ENCODE data around the gene ICE1.
"Not testable (repeated sequence)": the region's sequence is repeated elsewhere in the genome, so short reads cannot be mapped to it uniquely, and the experiment has no call there.

Gene ICE1

GRCh38 chr5:5492087-5492933 lies 69.8 kb downstream of the ICE1 start:
- peak; percentile 14 to 44 for DNase-seq

DNA sequence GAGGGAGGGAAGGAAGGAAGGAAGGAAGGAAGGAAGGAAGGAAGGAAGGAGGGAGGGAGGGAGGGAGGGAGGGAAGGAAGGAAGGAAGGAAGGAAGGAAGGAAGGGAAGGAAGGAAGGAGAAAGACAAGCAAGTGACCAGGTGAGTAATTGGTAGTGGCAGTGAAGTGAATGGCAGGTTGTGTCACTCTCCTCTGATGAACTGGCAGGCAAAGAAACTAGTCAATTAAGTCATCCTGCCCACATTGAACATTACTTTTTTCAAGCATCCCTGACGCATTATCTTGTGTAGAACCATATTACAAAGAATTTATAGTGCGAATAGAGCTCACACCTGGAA lies 70.4 kb downstream of the ICE1 start:
- DNase-seq = not testable (repeated sequence)

DNA sequence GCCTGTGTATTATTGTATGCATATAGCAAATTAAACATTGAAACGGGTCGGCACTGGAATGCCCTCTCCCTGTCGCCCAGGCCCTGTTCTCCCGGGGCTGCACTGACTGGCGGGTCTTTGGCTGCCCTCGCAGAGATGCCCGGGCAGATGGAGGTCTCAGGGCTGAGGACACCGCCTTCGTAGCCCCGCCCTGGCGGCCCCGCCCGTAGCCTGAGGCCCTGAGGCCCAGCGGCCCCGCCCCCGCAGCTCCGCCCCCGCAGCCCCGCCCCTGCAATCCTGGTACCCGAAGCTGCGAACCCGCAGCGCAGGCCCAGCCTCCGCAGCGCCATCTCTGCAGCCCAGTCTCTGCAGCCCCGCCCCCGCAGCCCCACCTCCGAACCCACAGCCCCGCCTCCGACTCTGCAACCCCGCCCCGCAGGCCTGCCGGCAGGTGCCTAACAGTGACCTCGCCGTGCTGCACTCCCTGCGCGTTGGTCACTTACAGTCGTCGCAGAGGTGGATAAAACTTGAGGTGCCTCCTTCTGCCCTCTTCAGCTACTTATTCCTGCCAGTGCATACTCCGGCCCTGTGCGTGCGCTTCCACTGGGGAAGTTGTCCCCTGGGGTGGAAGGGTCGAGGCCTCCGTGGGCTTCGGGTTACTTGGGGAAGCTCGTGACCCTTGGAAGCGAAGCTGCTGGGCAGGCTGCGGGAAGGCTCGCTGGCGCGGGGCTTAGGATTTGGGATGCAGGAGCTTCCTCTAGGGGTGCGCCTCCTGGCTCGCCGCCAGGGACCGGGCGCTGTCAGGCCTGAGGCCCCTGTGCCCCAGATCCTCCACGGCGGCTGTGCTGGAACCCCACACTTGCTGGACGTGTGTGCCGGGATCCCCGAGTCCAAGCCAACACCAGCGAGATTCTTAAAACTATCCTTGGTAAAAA lies 72.3 kb downstream of the ICE1 start:
- no peak for DNase-seq

DNA sequence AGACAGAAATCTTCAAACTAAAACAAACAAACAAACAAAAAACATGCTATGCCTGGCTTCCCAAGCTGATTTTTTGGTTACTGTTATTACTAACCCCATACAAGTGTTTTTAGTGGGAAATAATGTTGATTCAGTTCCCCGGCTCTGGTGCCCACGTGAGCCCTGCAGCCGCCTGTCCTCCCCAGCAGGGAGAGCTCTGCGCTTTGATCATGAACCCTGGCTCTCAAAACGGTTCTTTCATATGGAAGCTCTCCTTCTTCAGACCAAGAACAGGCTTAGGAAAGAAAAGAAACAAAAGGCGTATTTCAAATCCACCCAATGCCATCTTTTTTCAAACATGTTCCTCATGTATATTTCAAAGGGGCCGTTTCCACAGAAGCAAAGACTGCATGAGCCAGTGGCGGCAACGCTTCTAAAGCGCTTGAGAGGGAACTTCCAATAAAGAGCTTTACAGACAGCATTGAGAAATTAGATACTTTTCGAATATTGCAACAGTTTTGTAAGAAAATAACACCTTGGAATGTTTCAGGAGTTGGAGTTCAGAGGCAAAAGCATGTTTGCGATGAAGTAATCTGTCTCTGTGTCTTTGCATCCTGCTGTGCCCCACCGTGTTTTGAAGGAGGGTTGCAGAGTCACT lies 74.8 kb downstream of the ICE1 start:
- peak; percentile 23 to 44 for DNase-seq

- DNase-seq = no peak
These were observed 77.0 kb downstream of the ICE1 start for GRCh38 chr5:5499442-5499841.

- DNase-seq = no peak
These were observed 81.8 kb downstream of the ICE1 start for GRCh38 chr5:5504325-5504724.

GRCh38 chr5:5505815-5506214 lies 83.3 kb downstream of the ICE1 start:
- DNase-seq = no peak

GRCh38 chr5:5508391-5508790 lies 85.9 kb downstream of the ICE1 start:
- no peak for DNase-seq

GRCh38 chr5:5511904-5512416 lies 89.5 kb downstream of the ICE1 start:
- no peak for DNase-seq

- DNase-seq = no peak
These were observed 90.1 kb downstream of the ICE1 start for GRCh38 chr5:5512543-5512942.

- not testable (repeated sequence) for DNase-seq
These were observed 98.1 kb downstream of the ICE1 start for GRCh38 chr5:5520622-5521021.

DNA sequence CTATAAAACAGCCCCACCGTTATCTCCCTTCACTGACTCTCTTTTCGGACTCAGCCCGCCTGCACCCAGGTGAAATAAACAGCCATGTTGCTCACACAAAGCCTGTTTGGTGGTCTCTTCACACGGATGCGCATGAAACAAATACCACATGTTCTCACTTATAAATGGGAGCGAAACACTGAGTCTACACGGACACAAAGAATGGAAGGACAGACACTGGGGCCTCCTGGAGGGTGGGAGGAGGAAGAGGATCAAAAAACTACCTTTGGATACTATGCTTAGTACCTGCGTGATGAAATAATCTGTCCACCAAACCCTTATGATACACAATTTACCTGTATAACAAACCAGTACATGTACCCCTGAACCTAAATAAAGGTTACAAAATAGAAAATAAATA lies 98.6 kb downstream of the ICE1 start:
- DNase-seq = no peak

DNA sequence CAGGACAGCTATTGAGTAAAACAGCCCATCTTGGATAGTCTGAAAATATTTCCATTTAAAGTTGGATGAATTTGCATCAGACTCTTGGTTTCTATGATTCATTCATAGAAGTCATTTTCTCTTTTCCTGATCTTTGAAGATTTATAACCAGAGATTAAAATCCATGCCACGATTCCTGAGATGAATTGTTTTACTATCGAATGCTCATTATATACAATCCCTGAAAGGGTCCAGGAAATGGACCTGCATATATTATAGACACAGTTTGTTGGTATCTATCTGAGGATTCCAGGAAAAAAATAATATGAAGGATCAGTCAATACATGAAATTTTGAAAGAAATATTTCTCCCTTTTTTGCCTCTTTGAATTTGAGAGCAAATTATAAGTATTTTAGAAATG lies 99.0 kb downstream of the ICE1 start:
- no peak for DNase-seq

DNA sequence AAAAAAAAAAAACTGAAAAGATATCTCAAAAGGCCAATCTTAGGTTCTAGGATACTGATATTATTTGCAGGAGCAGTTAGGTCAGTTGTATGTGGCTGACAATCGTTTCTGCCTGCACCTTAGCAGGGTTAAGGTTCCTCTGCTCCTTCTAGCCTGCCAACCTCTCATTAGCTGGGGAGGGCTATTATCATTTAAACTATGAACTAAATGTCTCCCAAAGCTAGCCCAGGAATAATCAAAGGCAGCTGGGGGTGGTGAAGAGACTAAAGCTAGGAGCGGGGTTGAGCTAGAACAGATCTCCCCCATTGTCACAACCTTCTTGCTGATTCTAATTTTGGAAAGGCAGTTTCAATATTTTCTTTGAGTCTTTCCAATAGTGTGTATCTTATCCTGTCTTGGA lies 99.9 kb downstream of the ICE1 start:
- DNase-seq = no peak

- no peak for DNase-seq
These were observed 100.6 kb downstream of the ICE1 start for GRCh38 chr5:5523066-5523505.

- no peak for DNase-seq
These were observed 101.8 kb downstream of the ICE1 start for GRCh38 chr5:5524327-5524726.

GRCh38 chr5:5531371-5531770 lies 108.9 kb downstream of the ICE1 start:
- DNase-seq = no peak

GRCh38 chr5:5532306-5533076 lies 110.0 kb downstream of the ICE1 start:
- DNase-seq = no peak

GRCh38 chr5:5533927-5534326 lies 111.5 kb downstream of the ICE1 start:
- DNase-seq = no peak

DNA sequence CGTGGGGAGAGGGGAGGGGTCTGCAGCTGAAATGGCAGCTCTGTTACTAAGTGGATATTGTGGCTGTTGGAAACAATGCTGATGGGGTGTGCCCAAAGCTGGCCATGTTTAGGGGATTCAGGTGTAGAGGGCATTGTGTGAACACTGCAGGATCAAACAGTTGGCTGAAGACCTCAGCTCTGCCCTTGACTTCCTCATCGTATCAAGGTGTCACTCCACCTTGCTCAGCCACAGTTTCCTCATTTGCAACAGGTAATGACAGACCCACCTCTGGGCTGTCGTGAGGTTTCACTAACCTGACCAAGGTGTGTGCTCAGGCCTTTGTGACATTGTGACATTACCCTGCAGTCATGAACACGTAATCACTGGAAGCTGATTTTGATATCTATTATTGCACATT lies 111.9 kb downstream of the ICE1 start:
- DNase-seq = no peak

- no peak for DNase-seq
These were observed 114.4 kb downstream of the ICE1 start for GRCh38 chr5:5536871-5537270.

- no peak for DNase-seq
These were observed 114.9 kb downstream of the ICE1 start for GRCh38 chr5:5537426-5537825.

GRCh38 chr5:5539590-5539989 lies 117.1 kb downstream of the ICE1 start:
- DNase-seq = no peak

Data from NCI-H1930 (cell line).